Measurements from ENCODE around the gene PDZD4.

DNA sequence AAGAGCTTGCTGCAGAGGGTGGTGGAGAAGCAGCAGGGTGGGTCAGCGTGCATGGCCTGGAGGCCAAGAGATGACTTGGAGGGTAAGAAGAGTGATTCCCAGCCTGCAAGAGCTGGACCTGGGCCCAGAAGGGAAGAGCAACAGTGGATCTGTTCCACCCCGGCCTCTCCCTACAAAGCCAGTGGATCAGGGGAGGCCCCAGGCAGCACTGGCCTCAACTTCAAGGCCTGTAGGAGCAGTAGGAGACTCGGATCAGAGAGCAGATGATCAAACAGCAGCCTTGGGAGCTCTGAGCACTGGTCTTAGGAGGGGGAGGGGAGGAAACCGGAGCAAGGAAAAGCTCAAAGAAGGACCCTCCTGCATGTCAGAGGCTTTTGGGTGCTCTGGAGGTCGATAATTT is 48.0 kb upstream of the PDZD4 start:
- TF ChIP-seq, protein P1, sequence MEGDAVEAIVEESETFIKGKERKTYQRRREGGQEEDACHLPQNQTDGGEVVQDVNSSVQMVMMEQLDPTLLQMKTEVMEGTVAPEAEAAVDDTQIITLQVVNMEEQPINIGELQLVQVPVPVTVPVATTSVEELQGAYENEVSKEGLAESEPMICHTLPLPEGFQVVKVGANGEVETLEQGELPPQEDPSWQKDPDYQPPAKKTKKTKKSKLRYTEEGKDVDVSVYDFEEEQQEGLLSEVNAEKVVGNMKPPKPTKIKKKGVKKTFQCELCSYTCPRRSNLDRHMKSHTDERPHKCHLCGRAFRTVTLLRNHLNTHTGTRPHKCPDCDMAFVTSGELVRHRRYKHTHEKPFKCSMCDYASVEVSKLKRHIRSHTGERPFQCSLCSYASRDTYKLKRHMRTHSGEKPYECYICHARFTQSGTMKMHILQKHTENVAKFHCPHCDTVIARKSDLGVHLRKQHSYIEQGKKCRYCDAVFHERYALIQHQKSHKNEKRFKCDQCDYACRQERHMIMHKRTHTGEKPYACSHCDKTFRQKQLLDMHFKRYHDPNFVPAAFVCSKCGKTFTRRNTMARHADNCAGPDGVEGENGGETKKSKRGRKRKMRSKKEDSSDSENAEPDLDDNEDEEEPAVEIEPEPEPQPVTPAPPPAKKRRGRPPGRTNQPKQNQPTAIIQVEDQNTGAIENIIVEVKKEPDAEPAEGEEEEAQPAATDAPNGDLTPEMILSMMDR (conservative IDR thresholded peaks at IDR 0.05; ENCODE audit: low read depth, low read length) = no peak
- no peak for TF ChIP-seq POLR2A (IDR thresholded peaks at IDR 0.05; ENCODE audit: low read depth, low read length)
- no peak for TF ChIP-seq MAFK (IDR thresholded peaks at IDR 0.05; ENCODE audit: low read depth, low read length)
- no peak for TF ChIP-seq MAZ (IDR thresholded peaks at IDR 0.05; ENCODE audit: borderline replicate concordance, low read depth, low read length)
- no peak for TF ChIP-seq CEBPB (IDR thresholded peaks at IDR 0.05; ENCODE audit: low read depth, low read length)
- no peak for TF ChIP-seq MXI1 (IDR thresholded peaks at IDR 0.05; ENCODE audit: borderline replicate concordance, low read depth, low read length)
- no peak for TF ChIP-seq RCOR1 (IDR thresholded peaks at IDR 0.05; ENCODE audit: insufficient replicate concordance, low read length)
- TF ChIP-seq CHD1 (IDR thresholded peaks at IDR 0.05; ENCODE audit: low read depth, low read length) = no peak
- no peak for TF ChIP-seq SMC3 (IDR thresholded peaks at IDR 0.05; ENCODE audit: low read depth, low read length)
- TF ChIP-seq, protein P2, sequence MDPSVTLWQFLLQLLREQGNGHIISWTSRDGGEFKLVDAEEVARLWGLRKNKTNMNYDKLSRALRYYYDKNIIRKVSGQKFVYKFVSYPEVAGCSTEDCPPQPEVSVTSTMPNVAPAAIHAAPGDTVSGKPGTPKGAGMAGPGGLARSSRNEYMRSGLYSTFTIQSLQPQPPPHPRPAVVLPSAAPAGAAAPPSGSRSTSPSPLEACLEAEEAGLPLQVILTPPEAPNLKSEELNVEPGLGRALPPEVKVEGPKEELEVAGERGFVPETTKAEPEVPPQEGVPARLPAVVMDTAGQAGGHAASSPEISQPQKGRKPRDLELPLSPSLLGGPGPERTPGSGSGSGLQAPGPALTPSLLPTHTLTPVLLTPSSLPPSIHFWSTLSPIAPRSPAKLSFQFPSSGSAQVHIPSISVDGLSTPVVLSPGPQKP (IDR thresholded peaks at IDR 0.05; ENCODE audit: borderline replicate concordance, low read depth, low read length) = no peak
- TF ChIP-seq FOS (IDR thresholded peaks at IDR 0.05; ENCODE audit: low read depth, low read length) = no peak
- no peak for TF ChIP-seq RAD21 (IDR thresholded peaks at IDR 0.05; ENCODE audit: low read length)

All from IMR-90 (cell line).